ENCODE data around the gene GOLGA8S.
"Not testable (repeated sequence)": the region's sequence is repeated elsewhere in the genome, so short reads cannot be mapped to it uniquely, and the experiment has no call there.

The GOLGA8S gene, protein sequence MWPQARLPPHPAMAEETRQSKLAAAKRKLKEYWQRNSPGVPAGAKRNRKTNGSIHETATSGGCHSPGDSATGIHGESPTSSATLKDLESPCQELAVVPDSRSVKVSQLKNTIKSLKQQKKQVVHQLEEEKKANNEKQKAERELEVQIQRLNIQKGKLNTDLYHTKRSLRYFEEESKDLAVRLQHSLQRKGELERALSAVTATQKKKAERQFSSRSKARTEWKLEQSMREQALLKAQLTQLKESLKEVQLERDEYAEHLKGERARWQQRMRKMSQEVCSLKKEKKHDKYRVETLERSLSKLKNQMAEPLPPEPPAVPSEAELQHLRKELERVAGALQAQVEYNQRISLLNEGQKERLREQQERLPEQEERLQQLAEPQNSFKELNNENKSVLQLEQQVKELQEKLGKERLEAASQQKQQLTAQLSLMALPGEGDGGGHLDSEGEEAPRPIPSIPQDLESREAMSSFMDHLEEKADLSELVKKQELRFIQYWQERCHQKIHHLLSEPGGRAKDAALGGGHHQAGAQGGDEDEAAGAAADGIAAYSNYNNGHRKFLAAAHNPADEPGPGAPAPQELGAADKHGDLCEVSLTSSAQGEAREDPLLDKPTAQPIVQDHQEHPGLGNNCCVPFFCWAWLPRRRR

DNA sequence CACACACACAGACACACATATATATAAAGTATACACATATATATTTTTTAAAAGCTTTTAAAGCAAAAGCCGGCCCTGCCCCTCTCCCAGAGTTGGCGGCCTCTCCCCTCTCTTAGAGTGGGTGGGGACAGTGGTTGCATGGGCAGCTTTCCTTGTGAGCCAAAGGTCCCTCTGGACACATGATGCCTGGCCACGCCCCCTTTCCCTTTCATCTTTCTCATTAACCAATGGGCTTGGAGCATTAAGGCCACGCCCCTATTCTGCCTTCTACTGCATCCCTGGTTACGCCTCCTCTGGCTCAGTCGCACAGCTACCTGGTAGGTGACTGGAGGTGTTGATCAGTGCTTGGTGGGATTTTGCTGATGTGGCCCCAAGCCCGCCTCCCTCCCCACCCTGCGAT lies at the start of gene GOLGA8S:
TSS of gene GOLGA8S (plus strand) at position 301 of the 400 bp plus-strand sequence. CDS start at position 363, 62 bp downstream.
- DNase-seq: not testable (repeated sequence)

DNA sequence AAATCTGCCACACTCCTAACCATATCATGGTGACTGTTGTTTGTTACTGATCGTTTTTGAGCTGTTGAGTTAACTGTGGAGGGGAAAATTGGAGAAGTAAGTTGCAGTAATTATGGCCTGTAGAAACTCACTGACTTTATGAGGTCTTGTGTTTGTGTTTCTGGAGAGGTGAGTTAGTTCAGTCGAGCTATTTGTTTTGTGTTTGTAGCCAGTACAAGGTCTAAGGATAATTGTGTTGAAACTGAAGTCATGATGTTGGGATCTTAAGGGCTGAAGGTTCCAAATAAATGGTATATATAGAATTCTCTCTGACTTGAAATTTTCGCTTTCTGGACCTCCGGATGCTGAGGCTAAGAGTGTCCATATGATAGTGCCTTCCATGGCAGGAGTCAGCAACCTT lies 49.7 kb upstream of the GOLGA8S start:
- DNase-seq: not testable (repeated sequence)

- DNase-seq: not testable (repeated sequence)
Measured at GRCh38 chr15:23305921-23306320, 48.6 kb upstream of the GOLGA8S start.

- not testable (repeated sequence) for DNase-seq
Measured at GRCh38 chr15:23311233-23311632, 43.3 kb upstream of the GOLGA8S start.

DNA sequence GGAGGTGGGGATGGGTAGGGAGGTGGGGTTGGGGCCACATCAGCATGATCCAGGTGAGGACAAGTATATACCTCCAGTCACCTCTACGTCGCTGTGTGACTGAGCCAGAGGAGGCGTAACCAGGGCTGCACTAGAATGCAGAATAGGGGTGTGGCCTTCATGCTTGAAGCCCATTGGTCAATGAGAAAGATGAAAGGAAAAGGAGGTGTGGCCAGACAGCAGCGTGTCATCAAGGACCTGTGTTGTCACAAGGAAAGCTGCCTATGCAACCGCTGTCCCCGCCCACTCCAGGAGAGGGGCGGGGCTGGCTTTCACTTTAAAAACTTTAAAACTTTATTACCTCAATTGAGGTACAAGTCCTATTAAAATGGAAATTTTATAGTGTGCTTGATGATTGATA lies 20.5 kb upstream of the GOLGA8S start, which contains the start of gene GOLGA6L26:
TSS of gene GOLGA6L26 (minus strand) at position 101 of the 400 bp plus-strand sequence. CDS start at position 40, 61 bp downstream.
- DNase-seq: not testable (repeated sequence)

DNA sequence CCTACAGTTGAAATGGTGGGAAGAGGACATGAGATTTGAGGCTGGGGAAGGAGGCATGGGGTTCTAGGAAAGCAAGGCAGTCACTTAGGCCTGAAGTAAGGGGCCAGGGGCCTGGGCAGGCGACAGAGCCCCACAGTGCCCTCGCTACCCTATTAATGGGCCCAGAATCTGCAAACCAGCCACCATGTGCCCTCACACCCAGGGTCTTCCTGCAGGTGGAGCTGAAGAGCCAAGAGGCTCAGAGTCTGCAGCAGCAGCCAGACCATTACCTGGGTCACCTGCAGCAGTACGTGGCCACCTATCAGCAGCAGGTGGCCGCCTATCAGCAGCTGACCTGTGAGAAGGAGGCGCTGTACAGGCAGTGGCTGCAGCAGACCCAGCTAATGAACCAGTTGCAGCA lies 8.1 kb downstream of the GOLGA8S start:
- not testable (repeated sequence) for DNase-seq

- DNase-seq: not testable (repeated sequence)
Measured at GRCh38 chr15:23364261-23364660, 9.7 kb downstream of the GOLGA8S start.

- no peak for DNase-seq
Measured at GRCh38 chr15:23370578-23370977, 16.0 kb downstream of the GOLGA8S start.

- DNase-seq: not testable (repeated sequence)
Measured at GRCh38 chr15:23371134-23371533, 16.6 kb downstream of the GOLGA8S start.

GRCh38 chr15:23371868-23372267 lies 17.3 kb downstream of the GOLGA8S start:
- DNase-seq: not testable (repeated sequence)

- DNase-seq: no peak
Measured at GRCh38 chr15:23372284-23372683, 17.7 kb downstream of the GOLGA8S start.

- not testable (repeated sequence) for DNase-seq
Measured at GRCh38 chr15:23372891-23373600, 18.5 kb downstream of the GOLGA8S start.

GRCh38 chr15:23374226-23374625 lies 19.7 kb downstream of the GOLGA8S start:
- not testable (repeated sequence) for DNase-seq

DNA sequence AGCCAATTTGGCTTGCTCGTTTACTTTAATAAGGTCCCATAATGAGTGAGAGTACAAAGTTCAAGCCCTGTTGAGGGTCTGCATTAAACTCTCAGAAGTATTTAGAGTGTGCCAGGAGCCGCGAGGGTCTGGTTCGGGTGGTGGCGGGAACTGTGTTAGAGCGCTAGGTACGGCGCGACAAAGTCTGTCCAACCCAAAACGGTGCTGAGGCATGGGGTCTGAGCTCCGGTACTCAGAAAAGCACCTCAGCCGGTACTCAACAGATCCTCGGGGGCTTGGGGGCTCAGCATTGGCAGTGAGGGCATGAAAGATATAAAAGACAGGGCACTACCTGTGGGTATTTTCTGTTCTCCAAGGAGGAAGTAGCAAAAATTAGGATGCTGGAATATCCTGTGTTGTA lies 24.4 kb downstream of the GOLGA8S start:
- DNase-seq: not testable (repeated sequence)

GRCh38 chr15:23380700-23381099 lies 26.2 kb downstream of the GOLGA8S start:
- DNase-seq: not testable (repeated sequence)

GRCh38 chr15:23381192-23381591 lies 26.6 kb downstream of the GOLGA8S start:
- DNase-seq: not testable (repeated sequence)

DNA sequence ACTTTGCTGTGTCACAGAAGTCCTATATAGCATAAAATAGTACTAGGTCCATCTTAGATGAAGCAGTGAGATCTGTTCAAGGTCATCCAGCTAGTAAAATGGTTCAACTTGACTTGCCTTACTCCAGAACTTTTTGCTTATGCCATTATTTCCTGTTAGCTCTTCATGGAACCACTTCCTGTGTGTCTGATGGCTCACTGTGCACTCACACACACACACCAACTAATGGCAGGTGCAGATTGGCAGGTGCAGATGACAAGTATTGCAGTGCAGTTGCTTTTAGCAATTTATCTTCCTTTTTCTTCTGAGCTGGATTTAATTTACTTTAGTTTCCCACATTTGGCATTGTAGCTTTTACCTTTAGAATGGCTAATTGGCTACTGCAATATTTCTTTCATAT lies 29.8 kb downstream of the GOLGA8S start:
- DNase-seq: peak in 1 of 2 experiments; percentile 14

- no peak for DNase-seq
Measured at GRCh38 chr15:23385886-23386430, 31.4 kb downstream of the GOLGA8S start.

DNA sequence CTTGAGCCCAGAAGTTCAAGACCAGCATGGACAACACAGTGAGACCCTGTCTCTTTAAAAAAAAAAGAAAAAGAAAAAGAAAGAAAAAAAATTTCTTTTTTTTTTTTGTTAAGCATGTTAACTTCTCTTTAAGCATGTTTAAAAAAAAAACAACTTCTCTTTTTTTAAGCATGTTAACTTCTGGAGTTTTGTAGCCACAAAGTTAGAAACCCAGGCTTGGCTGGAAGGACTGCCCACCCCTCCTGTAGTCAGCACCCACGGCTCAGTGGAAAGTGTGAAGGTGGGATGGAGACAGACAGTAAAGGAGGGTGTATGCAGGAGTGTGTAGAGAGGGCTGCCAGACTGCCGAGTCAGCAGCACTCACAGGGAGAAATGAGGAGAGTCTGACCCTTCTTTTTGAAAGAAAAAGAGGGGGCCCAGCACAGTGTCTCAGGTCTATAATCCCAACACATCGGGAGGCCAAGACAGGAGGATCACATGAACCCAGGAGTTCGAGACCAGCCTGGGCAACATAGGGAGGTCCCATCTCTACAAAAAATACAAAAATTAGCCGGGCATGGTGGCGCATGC lies 33.2 kb downstream of the GOLGA8S start:
- DNase-seq: no peak

- DNase-seq: no peak
Measured at GRCh38 chr15:23395030-23395692, 40.6 kb downstream of the GOLGA8S start.

DNA sequence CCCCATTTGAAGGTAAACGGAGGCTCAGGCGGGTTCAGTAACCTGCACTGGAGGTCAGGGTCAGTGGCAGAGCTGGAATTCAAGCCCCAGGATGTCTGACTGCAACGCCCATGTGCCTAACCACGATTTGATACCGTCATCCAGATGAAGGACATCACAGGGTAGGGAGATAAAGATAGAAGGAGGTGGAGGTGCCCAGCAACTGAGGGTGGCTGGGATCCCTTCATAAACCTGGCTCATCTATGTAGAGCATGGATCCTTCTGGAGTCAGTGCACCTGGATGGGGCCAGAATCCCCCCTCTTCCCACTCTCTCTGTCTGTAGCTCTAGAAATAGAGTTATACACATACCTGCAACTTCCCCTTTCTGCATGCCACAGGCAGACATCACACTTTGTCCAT lies 41.3 kb downstream of the GOLGA8S start:
- no peak for DNase-seq

GRCh38 chr15:23397779-23398178 lies 43.2 kb downstream of the GOLGA8S start:
- DNase-seq: no peak
